HPDE6-E6E7 (cell line): Measurements from ENCODE around the gene TEAD1.

Experiments
- DNase-seq: peaks from one replicate; pipeline ENCODE4 v3.0.0; 2011; ENCODE audit warnings: missing footprints; ENCODE audit errors: extremely low spot score

Gene TEAD1

DNA sequence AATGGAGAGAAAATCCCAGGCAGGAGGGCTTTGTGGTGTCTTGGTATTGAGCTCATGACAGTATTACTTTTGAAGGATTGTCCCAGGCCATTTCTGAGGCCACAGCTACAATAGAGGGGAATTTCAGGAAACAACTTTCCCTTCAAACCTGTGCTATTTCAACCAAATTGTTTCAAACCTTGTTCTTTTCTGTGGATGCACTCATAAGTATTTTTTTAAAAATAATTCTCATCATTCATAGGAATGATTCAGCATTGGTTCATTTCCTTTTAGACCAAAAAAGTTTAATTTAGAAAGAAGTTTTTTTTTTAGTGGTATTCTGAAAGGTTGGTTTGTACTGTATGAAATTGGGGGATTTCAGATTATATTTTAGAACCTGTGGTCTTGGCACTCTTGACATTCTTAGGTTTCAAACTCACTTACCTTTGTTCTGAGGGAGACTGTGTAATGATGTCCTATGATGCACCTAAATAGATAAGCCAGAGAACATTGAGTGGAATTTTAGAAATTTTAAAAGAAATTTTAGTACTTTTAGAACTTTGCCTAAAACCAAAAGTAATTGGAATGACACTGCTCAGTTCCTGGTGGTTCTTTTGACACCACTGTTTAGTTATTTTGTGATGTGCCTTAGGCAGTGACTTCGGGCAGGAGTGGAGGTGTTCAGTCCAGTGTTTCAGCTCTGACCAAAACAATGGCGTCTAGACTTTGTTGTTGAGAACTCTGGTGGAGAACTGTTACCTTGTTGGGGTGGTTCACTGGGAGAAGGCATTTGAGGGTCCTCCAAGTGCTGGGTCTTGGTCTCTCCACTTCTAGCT lies 12.2 kb downstream of the TEAD1 start:
- DNase-seq = no peak

DNA sequence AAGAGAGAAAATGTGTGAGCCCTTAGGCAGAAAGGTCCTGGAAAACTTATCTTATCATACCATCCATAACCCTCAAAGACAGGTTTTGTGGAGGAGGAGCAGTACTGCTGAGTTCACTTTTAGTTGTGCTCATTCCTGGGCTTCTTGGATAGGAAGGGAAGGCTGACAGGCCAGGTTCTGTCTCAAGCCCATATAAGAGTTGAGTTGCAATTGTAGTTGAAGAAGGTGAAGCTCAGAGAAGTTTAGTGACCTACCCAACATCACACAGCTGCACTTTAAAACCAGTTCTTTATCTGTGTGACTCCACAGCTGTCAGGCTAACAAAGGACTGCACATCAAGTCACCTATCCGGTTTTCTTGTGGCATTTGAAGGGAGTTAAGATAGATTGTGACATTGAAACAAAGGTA lies 13.0 kb downstream of the TEAD1 start:
- DNase-seq = no peak

DNA sequence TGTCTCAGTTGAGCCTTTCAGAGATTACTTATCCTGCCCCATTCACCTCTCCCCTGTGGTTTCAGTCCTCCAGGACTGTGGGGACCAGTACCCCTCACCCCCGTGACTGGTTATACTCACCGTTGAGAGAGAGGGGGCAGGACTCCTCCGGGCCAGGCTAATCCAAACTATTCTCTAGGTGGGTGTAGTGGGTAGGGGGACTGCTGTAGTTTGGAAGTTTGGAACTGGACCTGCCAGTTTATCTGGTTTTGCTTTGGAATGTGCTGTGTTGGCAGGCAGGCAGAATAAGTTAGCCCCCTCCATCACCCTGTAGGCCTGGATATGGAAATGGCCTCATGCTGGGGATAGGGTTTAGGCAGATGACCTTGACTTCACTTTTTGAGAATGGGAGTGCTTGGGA lies 13.5 kb downstream of the TEAD1 start:
- no peak for DNase-seq

DNA sequence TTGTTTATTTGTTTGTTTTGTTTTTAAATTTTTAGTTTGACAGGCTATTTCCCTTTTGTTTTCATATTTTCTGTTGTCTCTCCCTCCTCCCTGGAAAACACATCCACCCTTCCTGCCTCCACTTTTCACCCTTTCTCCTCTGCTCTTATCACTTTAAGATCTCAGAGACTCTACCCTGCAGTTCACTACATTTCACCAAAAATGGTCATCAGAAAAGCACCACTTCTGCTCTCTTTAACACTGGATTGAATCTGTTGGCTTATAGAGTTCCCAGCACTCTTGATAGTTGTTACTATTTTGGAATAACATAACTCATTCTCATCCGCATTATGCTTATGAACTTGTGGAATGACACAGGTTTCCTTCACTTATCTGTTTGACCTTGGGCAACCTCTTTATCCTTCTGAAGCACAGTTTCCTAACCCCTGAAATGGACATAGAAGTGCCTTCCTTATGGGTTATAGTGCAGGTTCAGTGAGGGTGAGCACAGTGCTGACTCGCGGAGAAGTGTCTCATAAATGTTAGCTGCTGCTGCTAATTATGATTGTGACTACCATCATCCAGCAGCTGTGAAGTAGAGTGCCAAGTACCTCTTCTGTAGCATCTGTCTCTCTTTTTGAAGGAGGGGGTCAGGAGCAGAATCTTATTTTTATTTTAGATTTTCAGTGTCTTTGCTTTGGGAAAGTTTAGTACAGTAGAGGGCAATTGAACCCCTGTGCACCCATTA lies 15.0 kb downstream of the TEAD1 start:
- no peak for DNase-seq

DNA sequence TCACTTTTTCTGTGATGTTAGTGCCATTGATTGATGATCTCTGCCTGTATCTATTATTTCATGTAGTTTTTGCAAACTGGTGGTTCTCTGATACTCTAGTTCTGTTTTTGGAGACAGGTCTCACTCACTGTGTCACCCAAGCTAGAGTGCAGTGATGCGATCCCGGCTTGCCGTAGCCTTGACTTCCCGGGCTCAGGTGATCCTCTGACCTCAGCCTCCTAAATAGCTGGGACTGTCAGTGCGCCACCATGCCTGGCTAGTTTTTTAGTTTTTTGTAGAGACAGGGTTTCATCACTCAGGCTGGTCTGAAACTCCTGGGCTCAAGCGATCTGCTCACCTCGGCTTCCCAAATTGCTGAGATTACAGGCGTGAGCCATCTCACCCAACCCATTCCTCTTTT lies 16.4 kb downstream of the TEAD1 start:
- no peak for DNase-seq

DNA sequence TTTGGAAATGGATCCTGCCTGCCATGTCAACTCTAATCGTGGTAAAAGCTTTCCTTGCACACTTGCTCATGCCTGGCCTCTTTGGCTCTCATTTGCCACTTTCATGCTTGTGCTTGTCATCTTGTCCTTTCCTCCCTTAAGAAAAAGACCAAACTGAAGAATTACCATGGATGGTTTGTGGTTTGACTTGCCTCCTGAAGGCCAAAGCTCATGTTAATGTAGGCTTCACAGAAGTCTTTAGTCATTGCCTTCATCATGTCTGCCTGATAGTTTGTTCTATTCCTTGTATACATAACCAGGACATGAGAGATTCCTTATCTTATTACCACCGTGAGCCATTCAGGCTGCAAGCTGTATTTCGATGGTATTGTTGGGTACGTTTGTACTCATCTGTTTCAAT lies 17.3 kb downstream of the TEAD1 start:
- no peak for DNase-seq

DNA sequence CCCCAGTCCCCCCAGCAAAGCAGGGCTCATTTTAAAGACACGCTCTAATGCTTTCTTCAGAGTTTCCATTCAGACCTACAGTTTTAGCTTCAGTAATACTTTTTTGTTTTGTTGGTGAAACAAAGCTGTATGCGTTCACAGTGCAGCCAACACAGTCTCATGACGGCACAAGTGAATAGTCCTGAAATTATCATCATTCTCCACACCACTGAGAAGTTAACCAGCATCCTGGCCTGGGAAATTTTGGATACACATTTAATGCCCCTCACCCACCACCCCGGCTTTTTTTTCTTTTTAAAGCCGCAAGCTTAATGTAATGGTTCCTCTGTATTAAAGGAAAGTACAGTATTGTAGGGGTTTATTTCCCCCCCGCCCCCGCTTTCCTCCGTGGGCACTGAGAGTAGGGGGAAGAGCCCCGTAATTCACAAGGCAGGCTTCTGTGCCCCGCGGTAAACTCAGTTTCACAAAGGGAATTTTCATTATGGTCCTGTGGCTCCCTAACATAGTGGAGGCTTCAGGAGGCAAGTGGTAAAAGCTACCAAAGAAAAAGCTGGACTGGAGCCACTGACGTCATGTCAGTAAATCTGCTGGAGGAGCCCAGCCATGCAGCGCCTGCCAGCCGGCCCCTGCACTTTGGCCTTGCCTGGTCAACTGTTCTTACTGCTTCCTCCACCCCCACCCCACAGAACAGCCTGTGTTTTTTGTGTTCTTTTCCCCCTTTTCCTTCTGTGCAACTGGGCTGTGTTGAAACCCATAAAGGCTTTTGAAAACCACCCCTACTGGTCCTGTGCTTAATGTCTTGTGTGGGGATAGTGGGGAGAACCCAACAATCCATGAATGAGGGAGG lies 18.2 kb downstream of the TEAD1 start:
- DNase-seq = no peak

DNA sequence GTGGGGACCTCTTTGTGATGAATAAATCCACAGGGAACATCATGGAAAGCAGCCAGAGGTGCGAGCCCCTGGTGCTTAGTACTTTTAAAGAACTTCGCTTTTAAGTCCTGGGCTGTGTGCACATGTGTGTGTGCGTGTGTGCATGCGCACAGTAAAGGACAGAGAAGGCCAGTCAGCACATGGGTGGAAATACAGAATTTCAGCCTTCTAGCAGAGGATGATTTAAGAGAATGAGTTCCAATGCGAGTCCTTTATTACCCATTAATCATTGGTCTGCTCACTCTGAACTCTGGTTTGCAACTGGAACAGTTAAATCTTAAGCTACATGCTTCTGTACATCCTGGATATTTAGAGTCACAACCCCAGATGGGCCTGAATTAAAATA lies 18.9 kb downstream of the TEAD1 start:
- no peak for DNase-seq

DNA sequence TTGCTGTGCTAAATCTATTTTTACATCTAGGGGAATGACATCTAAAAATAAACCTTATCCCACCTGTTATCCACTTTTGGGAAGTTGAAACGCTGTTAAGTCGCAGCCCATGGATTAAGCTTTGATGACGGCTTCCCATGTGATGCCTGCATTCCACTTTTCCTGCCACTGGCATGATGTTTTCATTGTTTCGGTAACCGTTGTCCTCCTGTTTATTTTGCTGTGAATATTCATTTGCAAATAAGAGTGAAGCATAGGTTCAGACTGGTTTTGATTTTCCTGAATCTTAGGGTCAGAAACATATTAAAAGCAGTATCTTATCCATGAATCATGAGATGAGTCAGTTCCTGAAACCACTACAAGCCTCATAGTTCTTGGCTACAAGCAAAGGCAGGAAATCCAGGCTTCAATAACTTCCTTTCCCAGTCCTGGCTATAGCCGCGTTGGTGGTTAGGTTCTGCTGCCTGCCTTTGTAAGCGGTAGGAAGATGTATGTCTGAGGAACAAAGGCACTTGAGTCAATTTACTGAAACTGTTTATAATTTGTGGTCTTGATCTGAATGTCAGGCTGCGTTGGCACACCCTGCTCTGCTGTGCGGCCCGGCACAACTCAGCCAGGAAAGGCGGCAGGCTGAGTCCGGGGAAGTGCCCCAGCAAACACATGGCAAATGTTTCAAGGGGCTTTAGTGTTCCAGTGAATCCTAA lies 19.4 kb downstream of the TEAD1 start:
- DNase-seq = peak; percentile 60

DNA sequence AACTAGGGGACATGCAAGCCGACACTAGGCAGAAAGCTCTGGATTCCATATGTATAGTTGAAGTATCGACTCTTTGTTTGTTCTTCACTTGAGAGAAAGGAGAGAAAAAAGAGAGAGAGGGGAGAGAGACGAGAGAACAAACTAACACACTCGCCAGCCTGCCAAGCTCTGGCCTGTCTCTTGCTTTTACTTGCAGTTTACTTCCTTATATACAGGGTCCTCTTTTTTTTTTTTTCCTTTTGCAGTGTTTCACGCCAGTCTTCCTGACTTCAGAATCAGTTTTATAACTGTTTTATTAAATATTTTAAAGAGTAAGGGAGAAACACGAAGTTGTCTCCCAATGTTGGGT lies 19.9 kb downstream of the TEAD1 start:
- no peak for DNase-seq

DNA sequence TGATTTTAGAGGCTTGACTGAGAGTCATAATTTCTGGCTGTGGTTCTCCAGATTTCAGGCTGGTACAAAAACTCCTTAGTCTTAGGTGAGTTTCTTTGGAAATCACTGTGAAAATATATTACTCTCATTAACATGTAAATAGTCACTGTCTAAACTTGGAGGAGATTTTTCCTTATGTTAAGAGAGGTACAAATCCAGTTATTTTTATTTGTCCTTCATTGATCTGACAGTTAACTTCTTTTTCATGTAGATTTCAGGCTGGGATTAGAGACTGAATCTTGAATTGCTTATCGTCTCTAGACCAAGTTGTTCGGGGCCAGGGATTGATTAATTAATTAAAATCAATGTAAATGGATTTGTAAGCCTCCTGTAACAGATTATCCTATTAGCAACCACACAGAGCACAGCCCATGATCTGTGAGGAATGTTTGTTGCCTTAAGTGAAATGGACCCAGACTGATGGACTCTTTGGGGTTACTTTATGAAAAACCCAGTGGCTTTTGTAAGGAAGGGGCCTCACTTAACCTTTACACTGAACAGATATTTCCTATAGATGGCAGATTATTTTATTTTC lies 21.1 kb downstream of the TEAD1 start:
- DNase-seq = no peak

DNA sequence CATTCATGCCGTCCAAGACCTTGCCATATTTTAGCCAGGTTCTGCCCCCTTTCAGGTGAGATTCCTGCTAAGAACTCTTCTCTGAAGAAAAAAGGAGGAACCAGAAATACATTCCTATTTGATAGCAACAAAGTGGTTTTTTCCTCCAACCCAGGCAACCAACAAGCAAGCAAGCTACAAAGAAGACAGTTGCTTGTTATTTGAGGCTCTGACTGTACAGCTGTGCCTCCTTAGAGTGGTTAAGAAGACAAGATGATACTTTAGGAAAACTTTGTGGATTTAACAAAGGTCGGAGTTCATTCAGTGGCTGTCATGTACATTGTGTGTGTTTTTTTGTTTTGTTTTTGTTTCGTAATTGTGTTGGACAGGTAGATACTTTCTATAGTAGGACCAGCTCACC lies 21.7 kb downstream of the TEAD1 start:
- no peak for DNase-seq

DNA sequence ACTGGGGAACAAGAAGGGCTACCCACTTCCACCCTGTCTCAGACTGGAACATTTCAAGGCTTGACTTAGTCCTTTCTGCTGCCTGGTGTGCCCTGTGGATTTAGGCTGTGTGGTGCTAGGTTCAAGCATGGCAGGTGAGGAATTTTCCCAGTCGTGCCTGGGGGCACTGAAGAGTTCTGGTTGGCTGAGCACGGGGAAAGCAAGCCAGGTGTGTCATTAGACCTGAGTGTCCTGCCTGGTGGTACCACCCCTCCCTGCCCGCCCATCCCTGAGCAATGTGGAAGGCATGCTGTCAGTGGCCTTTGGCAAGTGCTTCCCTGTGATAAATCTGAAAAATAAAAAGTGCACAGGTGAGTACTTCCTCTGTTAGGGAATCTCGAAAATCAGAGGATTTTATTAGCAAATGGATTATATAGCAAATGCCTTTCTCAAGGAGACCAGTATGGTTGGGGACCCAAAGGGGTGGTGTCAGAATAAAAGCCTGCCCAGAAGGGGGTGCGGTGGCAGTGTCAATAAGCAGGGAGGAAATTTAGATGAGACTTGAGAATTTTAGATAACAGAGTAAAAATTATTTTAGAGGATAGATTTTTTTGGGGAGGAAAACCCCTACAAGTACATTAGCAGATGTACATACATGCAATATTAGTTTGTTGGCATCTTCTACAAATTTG lies 22.8 kb downstream of the TEAD1 start:
- DNase-seq = peak; percentile 60

DNA sequence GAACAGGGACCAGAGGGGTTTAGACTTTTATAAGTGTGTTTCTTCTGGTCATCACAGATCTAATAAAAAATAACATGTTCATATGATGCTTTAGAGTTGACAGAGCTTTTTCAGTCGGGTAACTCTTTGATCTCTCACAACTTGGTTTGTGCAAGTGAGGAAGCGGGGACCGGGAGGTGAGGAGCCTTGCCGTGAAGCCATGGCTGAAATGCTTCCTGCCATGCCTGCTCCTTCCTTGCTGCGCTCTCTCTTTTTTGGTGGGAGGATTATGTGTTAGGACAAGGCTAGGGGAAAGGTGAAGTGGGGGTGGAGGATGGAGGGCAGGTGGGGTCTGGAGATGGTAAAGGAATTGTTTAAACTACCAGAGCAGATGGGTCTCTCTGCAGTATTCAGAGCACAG lies 23.8 kb downstream of the TEAD1 start:
- no peak for DNase-seq

DNA sequence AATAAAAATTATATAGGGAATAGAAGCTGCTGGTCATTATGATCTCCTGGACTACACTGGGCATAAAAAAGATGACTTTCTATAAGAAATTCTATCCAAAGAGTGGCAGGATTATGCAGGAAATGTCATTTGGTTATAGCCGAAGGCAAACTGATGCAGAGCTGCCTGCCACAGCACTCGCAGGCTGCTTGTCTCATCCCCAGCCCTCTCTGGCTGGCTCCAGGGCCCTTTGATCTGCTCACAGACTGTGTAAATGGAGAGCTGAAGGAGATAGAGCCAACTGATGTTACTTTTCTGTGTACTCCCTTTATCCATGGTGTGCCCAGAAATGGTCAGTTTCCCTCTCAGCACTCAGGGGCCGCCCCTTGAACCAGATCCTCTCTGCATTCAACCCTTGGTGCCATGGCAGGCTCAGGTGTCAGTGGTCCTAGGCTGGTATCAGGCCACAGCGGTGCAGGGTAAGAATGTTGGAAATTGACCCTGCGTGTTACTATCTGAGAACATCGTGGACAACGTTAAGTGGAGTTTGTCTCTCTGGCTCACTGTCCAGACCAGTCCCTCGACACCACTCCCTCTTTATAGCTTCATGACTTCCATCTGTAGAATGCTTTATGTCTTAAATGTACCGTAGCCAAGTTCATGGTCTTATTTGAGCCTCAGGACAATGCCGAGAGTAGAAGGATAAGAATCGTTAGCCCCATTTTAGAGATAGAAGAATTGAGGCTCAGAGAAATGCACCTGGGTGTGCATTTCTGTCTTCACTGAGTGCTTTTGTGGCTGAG lies 27.8 kb downstream of the TEAD1 start:
- no peak for DNase-seq

DNA sequence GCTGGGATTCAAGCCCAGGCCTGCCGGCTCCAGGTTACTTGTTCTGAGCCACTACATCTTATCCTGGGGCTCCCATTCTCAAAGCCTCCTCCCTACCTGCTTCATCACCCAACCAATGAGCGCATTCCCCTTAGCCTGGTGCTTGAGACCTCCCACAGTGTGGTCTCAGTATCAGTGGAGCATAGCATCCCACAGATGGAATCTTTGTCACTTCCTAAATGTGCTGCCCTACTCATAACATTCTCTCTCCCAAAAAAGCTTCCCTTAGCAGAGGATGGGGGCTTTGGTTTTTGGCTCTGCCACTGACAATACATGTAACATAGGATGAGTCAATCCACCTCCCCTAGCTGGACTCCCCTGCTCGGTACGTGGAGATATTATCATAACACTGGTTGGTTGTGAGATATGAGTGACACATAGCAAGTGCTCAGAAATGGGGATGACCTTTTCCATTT lies 28.8 kb downstream of the TEAD1 start:
- no peak for DNase-seq

DNA sequence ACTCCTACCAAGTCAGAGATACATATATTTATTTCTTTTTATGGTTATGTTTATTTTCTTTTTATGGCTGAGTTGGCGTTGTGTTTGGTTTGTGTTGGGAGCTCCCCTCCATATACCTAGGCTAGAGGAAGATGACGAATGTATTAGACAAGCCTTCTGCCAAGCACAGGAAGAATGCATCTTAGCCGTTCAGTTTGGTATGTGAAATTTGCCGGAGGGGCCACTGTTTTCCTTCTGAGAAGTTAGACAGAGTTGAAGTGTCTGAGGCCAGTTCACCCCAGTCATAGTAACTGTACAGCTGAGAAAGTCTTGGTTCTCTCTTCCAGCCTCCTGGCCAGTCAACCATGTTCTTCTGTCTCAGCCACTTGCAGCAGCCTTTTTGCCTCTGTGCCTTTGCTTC lies 29.8 kb downstream of the TEAD1 start:
- DNase-seq = no peak

DNA sequence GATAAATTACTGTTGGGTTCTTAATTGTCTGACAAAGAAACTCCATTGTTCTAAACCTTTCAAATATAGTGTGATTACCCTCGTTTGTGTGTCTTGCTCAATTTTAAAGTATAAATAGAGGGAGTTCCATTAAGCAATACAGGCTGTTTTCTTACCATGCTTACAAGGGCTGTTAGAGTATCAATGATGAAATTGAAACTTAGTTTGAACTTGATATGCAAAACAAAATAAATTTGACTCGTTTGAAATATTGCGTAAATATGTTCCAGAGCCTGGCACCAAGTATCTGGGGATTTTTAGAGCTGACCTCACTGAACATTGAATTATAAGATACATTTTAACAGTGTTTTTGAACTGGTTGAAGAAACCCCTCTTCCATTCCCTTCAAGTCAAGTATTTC lies 31.7 kb downstream of the TEAD1 start:
- DNase-seq = no peak

DNA sequence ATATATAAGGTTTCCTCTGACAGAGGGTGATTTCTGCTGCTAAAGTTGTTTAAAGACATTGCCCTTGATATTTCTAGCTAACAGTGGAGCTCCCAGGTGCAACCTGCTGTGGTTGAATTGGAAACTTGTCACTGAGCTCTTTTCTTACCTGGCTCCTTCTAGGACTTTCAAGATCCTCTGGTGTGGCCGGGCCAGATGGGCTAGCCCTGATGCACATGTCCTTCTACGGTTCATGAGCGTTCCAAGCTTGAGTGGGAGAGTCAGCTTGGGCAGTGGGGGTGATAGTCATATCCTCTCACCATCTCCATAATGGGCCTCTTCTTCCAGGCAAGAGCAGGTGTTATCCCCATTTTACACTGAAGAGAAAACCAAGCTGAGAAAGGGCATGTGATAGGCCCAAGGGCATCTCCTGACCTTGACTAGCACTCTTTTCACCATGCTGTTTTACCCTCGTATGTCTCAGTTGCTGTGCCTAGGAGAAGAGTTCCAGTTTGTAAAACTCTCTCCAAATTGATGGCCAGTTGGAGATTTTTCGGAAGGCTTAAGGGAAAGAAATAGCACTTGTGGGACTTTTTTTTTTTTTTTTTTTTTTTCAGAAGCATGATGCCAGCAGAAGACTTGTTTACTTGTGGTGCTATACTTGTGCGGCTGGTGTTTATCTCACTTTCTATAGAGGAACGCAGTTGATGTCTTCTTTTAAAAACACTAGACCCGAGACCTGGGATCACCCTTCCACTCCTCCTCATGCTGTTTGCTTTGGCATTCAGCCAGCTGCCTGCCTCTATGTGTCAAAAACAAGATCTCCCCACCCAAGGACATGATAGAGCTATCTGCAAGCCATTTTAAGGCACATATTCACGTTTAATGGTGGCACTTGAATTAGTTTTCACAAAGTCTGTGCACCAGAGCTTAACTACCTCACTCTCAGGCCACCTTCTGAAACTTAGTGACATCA lies 32.6 kb downstream of the TEAD1 start:
- DNase-seq = no peak
